HL-60 (cell line): Measurements from ENCODE around the gene DPYD.

ENCODE experiments used
- DNase-seq, 2 experiments: peaks; one replicate each; pipeline ENCODE4 v3.0.0-alpha.2; 2010 to 2020; ENCODE audit warnings: low read depth in 1 of 2, low spot score in 1 of 2
- H3K27ac ChIP-seq: fragments of 250-450 bp; sonication (Bioruptor Pico); replicated peaks from 2 replicates; pipeline ENCODE4 v1.5.1; 2020; ENCODE audit warnings: mild to moderate bottlenecking, moderate library complexity
- H3K27me3 ChIP-seq: fragments of 250-450 bp; sonication (Bioruptor Pico); 2 replicates; pipeline ENCODE4 v1.5.1; 2021; ENCODE audit warnings: mild to moderate bottlenecking, moderate library complexity; ENCODE audit not compliant: insufficient read depth, poor library complexity, severe bottlenecking
- H3K4me3 ChIP-seq: replicated peaks from 2 replicates; pipeline ENCODE4 v1.5.1; 2011; ENCODE audit warnings: mild to moderate bottlenecking, control low read depth, low read length; ENCODE audit not compliant: insufficient read depth
- GABPA ChIP-seq: IDR thresholded peaks from 2 replicates; pipeline ENCODE4 v1.6.1; 2012; ENCODE audit warnings: low read depth
- POLR2AphosphoS5 ChIP-seq: IDR thresholded peaks from 2 replicates; pipeline ENCODE4 v1.6.1; 2012; ENCODE audit warnings: low read depth
- SPI1 ChIP-seq: IDR thresholded peaks from 2 replicates; pipeline ENCODE4 v1.6.1; 2012; ENCODE audit warnings: low read depth, mild to moderate bottlenecking, borderline replicate concordance
- TF ChIP-seq, protein P1 (sequence below): IDR thresholded peaks from one replicate; pipeline ENCODE4 v1.5.1; 2011; ENCODE audit warnings: low read length, control low read depth, inconsistent platforms; ENCODE audit not compliant: insufficient read depth
- TF ChIP-seq, protein P2 (sequence below): IDR thresholded peaks from 2 replicates; pipeline ENCODE4 v1.6.1; 2012; ENCODE audit warnings: low read depth; ENCODE audit not compliant: insufficient replicate concordance

Gene DPYD

DNA sequence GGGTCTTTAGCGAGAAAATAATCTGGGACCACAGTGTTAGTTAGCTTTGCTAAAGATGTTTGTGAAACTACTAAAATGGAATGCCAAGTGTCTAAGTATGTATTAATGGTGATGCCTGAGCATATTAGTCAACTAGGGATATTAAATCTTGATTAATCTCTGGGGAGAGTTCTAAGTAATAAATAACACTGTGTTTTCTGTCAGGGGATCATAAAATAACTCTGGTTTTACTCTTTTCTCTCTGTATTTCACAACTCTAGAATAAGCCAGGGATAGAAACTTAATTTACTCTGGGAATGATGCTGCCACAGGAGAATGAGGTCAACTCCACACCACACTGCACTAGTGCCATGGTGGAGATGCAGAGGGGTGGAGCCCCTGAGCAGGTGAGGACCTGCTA, 800.0 kb downstream of the DPYD start:
- H3K27ac ChIP-seq = no peak overlapping the region
- TF ChIP-seq POLR2AphosphoS5 = no peak
- TF ChIP-seq, protein P1, sequence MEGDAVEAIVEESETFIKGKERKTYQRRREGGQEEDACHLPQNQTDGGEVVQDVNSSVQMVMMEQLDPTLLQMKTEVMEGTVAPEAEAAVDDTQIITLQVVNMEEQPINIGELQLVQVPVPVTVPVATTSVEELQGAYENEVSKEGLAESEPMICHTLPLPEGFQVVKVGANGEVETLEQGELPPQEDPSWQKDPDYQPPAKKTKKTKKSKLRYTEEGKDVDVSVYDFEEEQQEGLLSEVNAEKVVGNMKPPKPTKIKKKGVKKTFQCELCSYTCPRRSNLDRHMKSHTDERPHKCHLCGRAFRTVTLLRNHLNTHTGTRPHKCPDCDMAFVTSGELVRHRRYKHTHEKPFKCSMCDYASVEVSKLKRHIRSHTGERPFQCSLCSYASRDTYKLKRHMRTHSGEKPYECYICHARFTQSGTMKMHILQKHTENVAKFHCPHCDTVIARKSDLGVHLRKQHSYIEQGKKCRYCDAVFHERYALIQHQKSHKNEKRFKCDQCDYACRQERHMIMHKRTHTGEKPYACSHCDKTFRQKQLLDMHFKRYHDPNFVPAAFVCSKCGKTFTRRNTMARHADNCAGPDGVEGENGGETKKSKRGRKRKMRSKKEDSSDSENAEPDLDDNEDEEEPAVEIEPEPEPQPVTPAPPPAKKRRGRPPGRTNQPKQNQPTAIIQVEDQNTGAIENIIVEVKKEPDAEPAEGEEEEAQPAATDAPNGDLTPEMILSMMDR = no peak
- TF ChIP-seq GABPA = no peak
- no peak for TF ChIP-seq SPI1
- TF ChIP-seq, protein P2, sequence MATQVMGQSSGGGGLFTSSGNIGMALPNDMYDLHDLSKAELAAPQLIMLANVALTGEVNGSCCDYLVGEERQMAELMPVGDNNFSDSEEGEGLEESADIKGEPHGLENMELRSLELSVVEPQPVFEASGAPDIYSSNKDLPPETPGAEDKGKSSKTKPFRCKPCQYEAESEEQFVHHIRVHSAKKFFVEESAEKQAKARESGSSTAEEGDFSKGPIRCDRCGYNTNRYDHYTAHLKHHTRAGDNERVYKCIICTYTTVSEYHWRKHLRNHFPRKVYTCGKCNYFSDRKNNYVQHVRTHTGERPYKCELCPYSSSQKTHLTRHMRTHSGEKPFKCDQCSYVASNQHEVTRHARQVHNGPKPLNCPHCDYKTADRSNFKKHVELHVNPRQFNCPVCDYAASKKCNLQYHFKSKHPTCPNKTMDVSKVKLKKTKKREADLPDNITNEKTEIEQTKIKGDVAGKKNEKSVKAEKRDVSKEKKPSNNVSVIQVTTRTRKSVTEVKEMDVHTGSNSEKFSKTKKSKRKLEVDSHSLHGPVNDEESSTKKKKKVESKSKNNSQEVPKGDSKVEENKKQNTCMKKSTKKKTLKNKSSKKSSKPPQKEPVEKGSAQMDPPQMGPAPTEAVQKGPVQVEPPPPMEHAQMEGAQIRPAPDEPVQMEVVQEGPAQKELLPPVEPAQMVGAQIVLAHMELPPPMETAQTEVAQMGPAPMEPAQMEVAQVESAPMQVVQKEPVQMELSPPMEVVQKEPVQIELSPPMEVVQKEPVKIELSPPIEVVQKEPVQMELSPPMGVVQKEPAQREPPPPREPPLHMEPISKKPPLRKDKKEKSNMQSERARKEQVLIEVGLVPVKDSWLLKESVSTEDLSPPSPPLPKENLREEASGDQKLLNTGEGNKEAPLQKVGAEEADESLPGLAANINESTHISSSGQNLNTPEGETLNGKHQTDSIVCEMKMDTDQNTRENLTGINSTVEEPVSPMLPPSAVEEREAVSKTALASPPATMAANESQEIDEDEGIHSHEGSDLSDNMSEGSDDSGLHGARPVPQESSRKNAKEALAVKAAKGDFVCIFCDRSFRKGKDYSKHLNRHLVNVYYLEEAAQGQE = no peak
- DNase-seq = no peak

DNA sequence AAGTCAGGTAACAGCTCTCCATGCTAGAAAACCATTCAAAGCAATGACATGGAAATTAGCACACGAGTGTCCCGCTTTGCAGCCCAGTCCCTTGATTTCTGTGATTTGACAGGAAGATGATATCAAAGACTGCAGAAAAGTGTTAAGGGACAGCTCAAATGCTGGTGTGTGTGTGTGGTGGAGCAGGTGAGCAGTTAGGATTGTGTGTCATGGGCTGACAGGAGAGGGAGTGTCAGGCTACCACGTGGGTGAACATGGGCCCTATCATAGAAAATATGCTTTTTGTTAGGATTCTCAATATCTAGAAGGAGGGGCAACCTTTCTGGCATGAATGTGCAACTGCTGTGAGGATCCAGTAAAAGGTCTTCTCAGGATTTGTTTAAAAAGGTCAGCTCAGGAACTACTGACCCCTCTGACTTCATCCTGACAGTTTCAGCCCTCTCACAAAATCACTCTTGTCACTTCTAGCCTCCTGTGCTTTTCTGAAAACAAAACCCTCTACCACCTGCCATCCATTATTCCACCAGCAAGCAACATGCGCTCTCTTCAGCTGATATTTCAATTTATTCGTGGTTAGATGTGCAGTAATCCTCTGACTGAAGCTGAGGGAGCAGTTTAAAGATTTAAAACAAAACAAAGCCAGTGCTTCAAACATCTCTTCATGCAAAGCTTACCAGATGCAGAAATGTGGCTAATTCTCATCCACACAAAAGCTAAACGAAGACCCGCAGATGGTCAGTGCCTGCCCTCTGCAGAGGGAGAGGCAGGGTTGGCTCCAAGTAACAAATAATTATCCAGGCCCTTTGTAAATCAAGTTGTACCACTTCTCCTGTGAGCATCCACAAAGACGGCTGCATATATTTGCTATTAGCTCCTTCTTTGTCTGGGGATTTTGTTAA, 801.3 kb downstream of the DPYD start:
- Histone ChIP-seq H3K27ac (no peak overlapping the region), H3K4me3 (no peak overlapping the region), H3K27me3 (no peaks in the 10 kb centered on the region)
- TF ChIP-seq POLR2AphosphoS5 (no peak), GABPA (no peak), SPI1 (no peak)
- TF ChIP-seq, protein P1 = no peak
- TF ChIP-seq, protein P2 = no peak
- no peak for DNase-seq

More for the DNA sequence above, 800.0 kb downstream of the DPYD start:
- Histone ChIP-seq H3K4me3 (no peak overlapping the region), H3K27me3 (no peaks in the 10 kb centered on the region)

DNA sequence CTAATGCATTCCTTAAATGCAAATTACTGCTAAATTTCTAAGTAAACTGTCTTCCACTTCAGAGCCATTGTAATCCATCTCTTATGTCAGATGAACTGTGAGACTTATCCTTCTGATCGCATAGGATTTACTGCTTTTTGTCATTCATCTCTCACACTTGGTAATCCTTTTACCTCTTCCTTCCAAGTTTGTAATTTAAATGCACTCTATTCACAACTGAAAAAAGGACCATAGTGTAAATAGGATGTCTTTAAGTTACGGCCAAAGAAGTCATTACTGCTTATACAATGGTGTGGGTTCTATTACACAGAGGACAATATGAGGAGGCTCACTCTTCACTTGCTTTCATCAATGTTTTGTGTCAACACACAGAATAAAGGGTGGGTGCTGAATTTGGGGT, 806.0 kb downstream of the DPYD start:
- Histone ChIP-seq H3K27me3 (no peaks in the 10 kb centered on the region), H3K27ac (no peak overlapping the region), H3K4me3 (no peak overlapping the region)
- no peak for DNase-seq
- TF ChIP-seq, protein P2 = no peak
- TF ChIP-seq POLR2AphosphoS5 (no peak), SPI1 (no peak), GABPA (no peak)
- TF ChIP-seq, protein P1 = no peak
